MCF 10A (cell line): ENCODE measurements around the gene TSTD1. TPM values are rescaled to one million over a fixed set of nuclear protein-coding genes. Genes with fewer than 3 reads are reported as not detected.

Experiments used
- BruUV-seq: library from RNA; stranded (reverse); fragments of 400-500 nt; replicated peaks from 2 replicates; lab custom pipeline; 2021; lab: Mats Ljungman, UMichigan
- CTCF ChIA-PET: fragments of 300-600 bp; sonication (Branson Sonifier 250); formaldehyde crosslinking; extraction: SDS; loops from one replicate; lab custom pipeline; 2021; ENCODE audit warnings: antibody characterized with exemption, inconsistent platforms; lab: Yijun Ruan, JAX
- POLR2A ChIA-PET: fragments of 300-600, 350-650 bp; sonication (Branson Sonifier 250); formaldehyde crosslinking; extraction: SDS; loops from one replicate; lab custom pipeline; 2020; ENCODE audit warnings: antibody characterized with exemption, inconsistent platforms; lab: Yijun Ruan, JAX
- DNase-seq: peaks from one replicate; pipeline ENCODE4 v3.0.0-alpha.2; 2018; ENCODE audit not compliant: unreplicated experiment
- H3K27ac Mint-ChIP-seq: one replicate; pipeline ENCODE4 v1.8.0; 2022; ENCODE audit warnings: mild to moderate bottlenecking, low read depth, mixed read lengths; ENCODE audit not compliant: unreplicated experiment
- H3K27me3 Mint-ChIP-seq: one replicate; pipeline ENCODE4 v1.8.0; 2022; ENCODE audit warnings: mixed read lengths; ENCODE audit not compliant: insufficient read depth, unreplicated experiment
- H3K36me3 Mint-ChIP-seq: one replicate; pipeline ENCODE4 v1.8.0; 2022; ENCODE audit warnings: mild to moderate bottlenecking, moderate library complexity, mixed read lengths; ENCODE audit not compliant: insufficient read depth, unreplicated experiment
- H3K4me1 Mint-ChIP-seq: one replicate; pipeline ENCODE4 v1.8.0; 2022; ENCODE audit warnings: mixed read lengths; ENCODE audit not compliant: insufficient read depth, unreplicated experiment
- H3K4me3 Mint-ChIP-seq: one replicate; pipeline ENCODE4 v1.8.0; 2022; ENCODE audit warnings: mild to moderate bottlenecking, moderate library complexity, mixed read lengths; ENCODE audit not compliant: unreplicated experiment
- H3K9me3 Mint-ChIP-seq: one replicate; pipeline ENCODE4 v1.8.0; 2022; ENCODE audit warnings: mixed read lengths; ENCODE audit not compliant: unreplicated experiment
- intact Hi-C: fragments of 100-400 bp; cut with micrococcal nuclease; formaldehyde crosslinking; loops from 2 replicates; pipeline ENCODE4 v1.14.1; 2022
- total RNA-seq: library from RNA; stranded (reverse); gene quantifications from 2 replicates; pipeline ENCODE4 v1.2.3, GENCODE V29; 2022
- TF ChIP-seq, protein P1 (sequence below): fragments of 200-600 bp; IDR thresholded peaks from one replicate; pipeline ENCODE4 v1.8.0; 2022; ENCODE audit warnings: antibody characterized with exemption, mild to moderate bottlenecking; ENCODE audit not compliant: unreplicated experiment

TSTD1 gene
- total RNA-seq, 1 experiment from 2014 or later = 35.2 TPM

DNA sequence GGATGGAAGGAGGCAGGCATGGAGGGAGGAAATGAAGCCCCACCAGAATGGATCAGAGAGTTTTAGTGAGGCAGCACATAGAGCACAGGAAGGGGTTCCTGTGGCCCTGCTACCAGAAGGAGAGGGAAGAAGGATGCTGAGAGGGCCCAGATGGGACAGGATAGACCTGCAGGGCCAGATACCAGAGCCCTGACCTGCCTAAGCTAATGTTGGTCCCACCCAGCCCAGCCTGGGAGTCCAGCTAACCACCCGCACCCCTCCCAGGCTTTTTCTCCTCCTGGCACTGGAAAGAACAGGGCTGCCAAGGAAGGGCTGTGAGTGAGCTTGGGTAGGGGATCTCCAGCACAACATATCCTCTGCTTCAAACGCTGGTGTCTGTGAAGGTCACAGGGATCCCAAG, 43.7 kb upstream of the TSTD1 start:
- no TSS peak for BruUV-seq
- H3K27ac Mint-ChIP-seq = peak overlapping the region; percentile 90
- CTCF ChIA-PET = interaction anchor here (0.6 to 7.0 kb wide), 8 partner anchors 9 to 292 kb away, joined by 3 to 47 read pairs (median 5); partner anchors contain the start of gene KLHDC9
- no peak overlapping the region for H3K4me3 Mint-ChIP-seq
- intact Hi-C loops = loop anchor here (10.0 kb wide), 1 partner anchor 738 kb away; the partner anchor contains the start of genes COPA and NCSTN
- TF ChIP-seq, protein P1, sequence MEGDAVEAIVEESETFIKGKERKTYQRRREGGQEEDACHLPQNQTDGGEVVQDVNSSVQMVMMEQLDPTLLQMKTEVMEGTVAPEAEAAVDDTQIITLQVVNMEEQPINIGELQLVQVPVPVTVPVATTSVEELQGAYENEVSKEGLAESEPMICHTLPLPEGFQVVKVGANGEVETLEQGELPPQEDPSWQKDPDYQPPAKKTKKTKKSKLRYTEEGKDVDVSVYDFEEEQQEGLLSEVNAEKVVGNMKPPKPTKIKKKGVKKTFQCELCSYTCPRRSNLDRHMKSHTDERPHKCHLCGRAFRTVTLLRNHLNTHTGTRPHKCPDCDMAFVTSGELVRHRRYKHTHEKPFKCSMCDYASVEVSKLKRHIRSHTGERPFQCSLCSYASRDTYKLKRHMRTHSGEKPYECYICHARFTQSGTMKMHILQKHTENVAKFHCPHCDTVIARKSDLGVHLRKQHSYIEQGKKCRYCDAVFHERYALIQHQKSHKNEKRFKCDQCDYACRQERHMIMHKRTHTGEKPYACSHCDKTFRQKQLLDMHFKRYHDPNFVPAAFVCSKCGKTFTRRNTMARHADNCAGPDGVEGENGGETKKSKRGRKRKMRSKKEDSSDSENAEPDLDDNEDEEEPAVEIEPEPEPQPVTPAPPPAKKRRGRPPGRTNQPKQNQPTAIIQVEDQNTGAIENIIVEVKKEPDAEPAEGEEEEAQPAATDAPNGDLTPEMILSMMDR = no peak
- no peaks in the 10 kb centered on the region for H3K27me3 Mint-ChIP-seq
- peaks cover 71% of the 10 kb centered on the region for H3K4me1 Mint-ChIP-seq
- no peak for DNase-seq
- H3K36me3 Mint-ChIP-seq = peaks cover 6% of the 10 kb centered on the region
- POLR2A ChIA-PET = interaction anchor here (0.9 to 3.4 kb wide), 6 partner anchors 7 to 62 kb away, joined by 3 to 29 read pairs (median 12); partner anchors contain the start of genes F11R, NIT1, PFDN2 and USF1
- no peaks in the 10 kb centered on the region for H3K9me3 Mint-ChIP-seq

DNA sequence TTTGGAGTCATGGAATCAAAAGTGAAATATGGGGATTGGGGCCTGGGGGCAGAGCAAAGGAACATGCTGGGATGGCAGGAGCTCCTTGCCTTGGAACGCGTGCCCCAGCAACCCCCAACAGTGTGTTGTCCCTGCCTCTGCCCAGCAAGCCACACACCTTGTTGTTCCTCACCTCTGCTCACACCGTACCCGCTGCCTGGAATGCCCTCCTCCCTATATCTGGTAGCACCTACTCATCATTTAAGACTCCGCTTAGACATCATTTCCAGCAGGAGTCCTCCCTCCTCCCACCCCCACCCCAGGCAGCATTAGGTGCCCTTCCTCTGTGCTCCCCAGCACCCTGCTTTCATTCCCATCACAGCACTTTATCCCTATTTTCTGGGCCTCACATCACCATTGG, 42.8 kb upstream of the TSTD1 start:
- POLR2A ChIA-PET = interaction anchor here (0.6 to 2.0 kb wide), 5 partner anchors 13 to 61 kb away, joined by 3 to 11 read pairs (median 4); partner anchors contain the start of genes F11R, KLHDC9 and USF1
- H3K36me3 Mint-ChIP-seq = peaks cover 3% of the 10 kb centered on the region

DNA sequence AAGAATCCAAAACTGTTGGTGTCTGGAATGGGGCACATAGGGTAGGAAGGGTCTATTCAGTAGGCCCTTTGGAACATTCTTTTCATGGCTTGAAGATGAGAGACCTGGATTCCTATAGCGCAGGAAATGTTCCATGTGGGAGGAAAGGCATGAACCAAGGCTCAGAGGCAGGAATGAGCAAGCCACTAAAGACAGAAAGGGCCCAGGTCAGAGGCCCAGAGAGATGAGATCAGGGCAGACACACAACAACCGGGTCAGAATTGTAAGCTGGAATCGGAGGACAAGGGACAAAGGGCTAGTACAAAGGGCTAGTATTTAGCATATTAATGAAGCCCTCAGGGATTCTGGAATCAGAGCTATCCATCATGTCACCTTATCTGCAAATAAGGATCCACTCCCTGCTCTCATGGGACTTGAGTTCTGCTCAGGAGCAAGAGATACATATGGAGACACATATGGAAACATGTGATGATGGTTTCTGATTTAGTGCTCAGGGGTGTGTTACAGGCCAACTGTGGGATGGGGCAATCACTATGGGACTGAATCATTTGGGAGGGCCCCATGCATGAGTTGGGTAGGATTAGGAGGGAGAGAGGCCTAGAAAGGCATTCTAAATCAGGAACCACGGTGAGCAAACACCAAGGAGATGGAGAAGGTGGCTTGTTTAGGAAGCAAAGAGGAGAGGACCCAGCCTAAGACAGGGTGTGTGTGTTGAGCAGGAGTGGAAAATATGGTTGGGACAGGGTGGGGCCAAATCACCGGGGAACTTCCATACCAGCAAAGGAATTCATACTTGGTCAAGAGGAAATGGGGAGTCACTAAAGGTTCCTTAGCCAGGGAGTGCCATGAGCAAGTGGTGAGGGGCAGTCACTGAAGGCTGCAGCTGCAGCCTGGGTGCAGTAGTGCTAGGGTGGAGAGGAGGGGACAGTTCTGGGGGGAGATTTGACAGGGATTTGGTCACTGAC, 42.0 kb upstream of the TSTD1 start:
- peak; percentile 44 for DNase-seq
- Mint-ChIP-seq H3K9me3 (no peaks in the 10 kb centered on the region), H3K27me3 (no peaks in the 10 kb centered on the region), H3K27ac (peak overlapping the region; percentile 52), H3K4me3 (no peak overlapping the region), H3K4me1 (peaks cover 68% of the 10 kb centered on the region), H3K36me3 (no peaks in the 10 kb centered on the region)
- TF ChIP-seq, protein P1 = no peak
- ChIA-PET CTCF (interaction anchor here (0.6 to 7.0 kb wide), 8 partner anchors 7 to 133 kb away, joined by 3 to 47 read pairs (median 4); partner anchors contain the start of gene KLHDC9), POLR2A (interaction anchor here (1.6 to 2.0 kb wide), 3 partner anchors 12 to 34 kb away, joined by 4 to 11 read pairs (median 8); partner anchors contain the start of genes KLHDC9 and USF1)
- BruUV-seq = no TSS peak
- intact Hi-C loops = loop anchor here (10.0 kb wide), 1 partner anchor 736 kb away; the partner anchor contains the start of genes COPA and NCSTN

More for the DNA sequence above, 42.8 kb upstream of the TSTD1 start:
- CTCF ChIA-PET = interaction anchor here (0.6 to 7.0 kb wide), 9 partner anchors 8 to 1191 kb away, joined by 3 to 47 read pairs (median 4); partner anchors contain the start of gene KLHDC9
- TF ChIP-seq, protein P1 = no peak
- Mint-ChIP-seq H3K4me1 (peaks cover 71% of the 10 kb centered on the region), H3K9me3 (no peaks in the 10 kb centered on the region), H3K27ac (peak overlapping the region; percentile 52), H3K4me3 (no peak overlapping the region), H3K27me3 (no peaks in the 10 kb centered on the region)
- no TSS peak for BruUV-seq
- intact Hi-C loops = loop anchor here (10.0 kb wide), 1 partner anchor 737 kb away; the partner anchor contains the start of genes COPA and NCSTN
- no peak for DNase-seq
